GM19239 (cell line): Measurements from ENCODE around the gene TMC5.
"Not testable (repeated sequence)": the region's sequence is repeated elsewhere in the genome, so short reads cannot be mapped to it uniquely, and the experiment has no call there.

Experiments
- DNase-seq: peaks from one replicate; pipeline ENCODE4 v3.0.0; 2011; ENCODE audit warnings: low spot score; ENCODE audit not compliant: insufficient read length
- FAIRE-seq: peaks from 2 replicates; lab custom pipeline; 2011; peaks lifted over from hg19 to GRCh38; lab: Jason Lieb, UNC

Gene TMC5

DNA sequence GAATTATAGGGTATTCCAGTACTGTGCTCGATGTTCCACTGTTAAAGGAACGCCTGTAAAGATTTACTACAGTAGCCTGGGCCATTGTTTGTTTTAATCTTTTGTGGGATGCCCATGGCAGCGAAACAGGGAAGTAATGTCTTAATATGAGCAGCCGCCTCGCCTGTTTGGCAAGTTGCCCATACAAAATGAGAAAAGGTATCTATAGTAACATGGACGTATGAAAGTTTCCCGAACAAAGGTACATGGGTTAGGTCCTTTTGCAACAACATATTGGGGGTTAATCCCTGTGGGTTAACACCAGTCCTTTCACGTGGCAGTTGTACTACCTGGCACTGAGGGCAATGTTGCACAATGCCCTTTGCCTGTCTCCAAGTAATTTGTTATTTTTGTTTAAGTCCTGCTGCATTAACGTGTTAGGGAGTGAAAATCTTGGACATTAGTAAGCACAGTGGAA, 21.1 kb upstream of the TMC5 start:
- FAIRE-seq: no peak

DNA sequence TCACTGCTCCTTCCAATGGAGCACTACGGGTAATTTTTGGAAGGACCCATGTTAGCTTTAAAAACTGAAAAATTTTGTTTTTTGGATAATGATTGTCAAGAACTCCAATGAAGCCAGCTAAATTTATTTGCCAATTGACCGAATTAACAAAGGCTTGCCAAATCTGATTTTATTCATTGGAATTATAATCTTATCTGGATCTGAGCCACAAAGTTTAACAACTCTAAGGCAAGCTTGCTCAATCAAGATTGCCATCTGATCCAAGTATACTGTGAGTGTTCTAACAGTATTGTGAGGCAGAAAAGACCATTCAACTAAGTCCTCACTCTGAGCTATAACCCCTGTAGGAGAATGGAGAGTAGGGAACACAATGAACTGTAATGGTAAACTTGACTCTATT, 20.3 kb upstream of the TMC5 start:
- DNase-seq, FAIRE-seq: not testable (repeated sequence)

More for the DNA sequence above, 21.1 kb upstream of the TMC5 start:
- no peak for DNase-seq

DNA sequence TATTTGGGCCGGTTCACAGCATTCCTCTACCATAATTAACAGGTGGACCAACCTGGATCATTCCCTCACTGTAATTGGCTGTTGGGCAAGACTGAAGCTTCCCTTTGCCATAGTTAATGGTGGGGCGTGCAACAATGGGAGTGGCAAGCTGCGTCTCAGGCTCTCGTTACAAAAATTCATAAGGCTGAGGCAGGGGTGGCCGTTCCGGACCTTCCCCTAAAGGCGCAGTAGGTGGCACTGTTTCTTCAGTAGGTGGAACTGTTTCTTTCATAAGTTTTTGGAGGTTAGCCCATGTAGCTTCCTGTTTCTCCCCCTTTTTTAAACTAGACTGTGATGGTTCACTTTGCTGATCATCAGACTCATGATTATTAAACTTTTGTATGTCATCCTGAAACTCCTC, 17.0 kb upstream of the TMC5 start:
- FAIRE-seq: no peak
- no peak for DNase-seq

GRCh38 chr16:19406891-19407491, 10.7 kb upstream of the TMC5 start:
- no peak for DNase-seq
- FAIRE-seq: no peak

GRCh38 chr16:19410435-19411171, 7.1 kb upstream of the TMC5 start:
- no peak for DNase-seq
- no peak for FAIRE-seq

GRCh38 chr16:19411298-19411697, 6.4 kb upstream of the TMC5 start:
- FAIRE-seq: no peak
- no peak for DNase-seq

DNA sequence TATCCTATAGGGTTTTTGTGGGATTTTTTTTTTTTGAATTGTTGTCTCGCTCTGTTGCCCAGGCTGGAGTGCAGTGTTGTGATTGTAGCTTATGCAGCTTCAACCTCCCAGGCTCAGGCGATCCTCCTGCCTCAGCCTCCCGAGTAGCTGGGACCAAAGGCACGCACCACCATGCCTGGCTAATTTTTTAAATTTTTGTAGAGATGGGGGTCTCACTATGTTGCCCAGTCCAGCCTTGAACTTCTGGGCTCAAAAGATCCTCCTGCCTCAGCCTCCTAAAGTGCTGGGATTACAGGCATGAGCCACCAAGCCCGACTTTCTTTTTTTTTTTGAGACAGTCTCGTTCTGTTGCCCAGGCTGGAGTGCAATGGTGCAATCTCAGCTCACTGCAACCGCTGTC, 5.6 kb upstream of the TMC5 start:
- not testable (repeated sequence) for DNase-seq, FAIRE-seq

DNA sequence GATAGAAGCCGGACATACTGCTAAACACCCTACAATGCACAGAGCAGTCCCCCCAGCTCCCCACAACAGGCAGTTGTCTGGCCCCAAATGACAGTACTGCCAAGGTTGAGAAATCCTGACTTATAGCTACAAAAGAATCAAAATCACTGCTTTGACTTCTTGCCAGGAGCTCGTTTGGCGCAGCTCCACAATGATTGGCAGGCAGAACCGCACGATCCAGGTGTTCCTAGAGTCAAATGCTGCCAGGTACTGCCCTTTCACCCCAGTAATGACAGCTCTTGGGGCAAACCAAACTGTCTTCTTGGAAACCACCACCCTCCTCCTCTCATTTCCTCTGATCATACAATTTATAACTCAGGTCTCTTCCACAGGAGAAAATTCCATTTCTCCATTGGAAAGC, 2.2 kb upstream of the TMC5 start:
- DNase-seq: no peak
- no peak for FAIRE-seq

DNA sequence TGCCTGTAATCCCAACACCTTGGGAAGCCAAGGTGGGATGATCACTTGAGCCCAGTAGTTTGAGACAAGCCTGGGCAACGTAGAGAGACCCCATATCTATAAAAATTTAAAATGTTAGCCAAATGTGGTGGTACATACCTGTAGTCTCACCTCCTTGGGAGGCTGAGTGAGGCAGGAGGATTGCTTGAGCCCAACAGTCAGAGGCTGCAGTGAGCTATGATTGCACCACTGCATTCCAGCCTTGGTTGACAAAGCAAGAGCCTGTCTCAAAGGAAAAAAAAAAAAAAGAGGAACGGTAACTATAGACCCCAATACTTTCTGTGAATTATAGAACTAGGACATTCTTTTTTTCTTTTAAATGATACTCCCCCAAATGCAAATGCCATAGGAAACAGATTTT, 1.8 kb upstream of the TMC5 start:
- FAIRE-seq (no peak), DNase-seq (no peak)

- FAIRE-seq: no peak
- no peak for DNase-seq
Observed at GRCh38 chr16:19418200-19418599, 517 bp downstream of the TMC5 start.

DNA sequence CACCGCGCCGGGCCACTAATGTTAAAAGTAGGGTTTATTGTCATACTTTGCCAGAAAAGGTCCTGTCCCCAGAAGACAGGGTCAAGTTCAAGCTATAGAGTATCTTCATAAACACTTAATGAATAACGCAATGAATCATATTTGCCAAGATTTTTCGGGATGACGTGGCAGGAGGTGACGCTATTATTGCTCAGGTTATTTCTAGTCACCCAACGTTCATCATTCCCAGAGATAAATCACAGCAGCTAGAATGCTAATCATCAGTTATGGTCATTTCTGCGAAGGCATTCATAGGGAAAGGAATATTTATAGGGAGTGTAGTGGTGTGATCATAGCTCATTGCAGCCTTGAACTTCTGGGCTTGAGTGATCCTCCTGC, 2.0 kb downstream of the TMC5 start:
- FAIRE-seq: no peak
- no peak for DNase-seq

- no peak for DNase-seq
- no peak for FAIRE-seq
Observed at GRCh38 chr16:19424478-19424877, 6.8 kb downstream of the TMC5 start.

GRCh38 chr16:19430345-19430744, 12.7 kb downstream of the TMC5 start:
- DNase-seq (no peak), FAIRE-seq (no peak)

DNA sequence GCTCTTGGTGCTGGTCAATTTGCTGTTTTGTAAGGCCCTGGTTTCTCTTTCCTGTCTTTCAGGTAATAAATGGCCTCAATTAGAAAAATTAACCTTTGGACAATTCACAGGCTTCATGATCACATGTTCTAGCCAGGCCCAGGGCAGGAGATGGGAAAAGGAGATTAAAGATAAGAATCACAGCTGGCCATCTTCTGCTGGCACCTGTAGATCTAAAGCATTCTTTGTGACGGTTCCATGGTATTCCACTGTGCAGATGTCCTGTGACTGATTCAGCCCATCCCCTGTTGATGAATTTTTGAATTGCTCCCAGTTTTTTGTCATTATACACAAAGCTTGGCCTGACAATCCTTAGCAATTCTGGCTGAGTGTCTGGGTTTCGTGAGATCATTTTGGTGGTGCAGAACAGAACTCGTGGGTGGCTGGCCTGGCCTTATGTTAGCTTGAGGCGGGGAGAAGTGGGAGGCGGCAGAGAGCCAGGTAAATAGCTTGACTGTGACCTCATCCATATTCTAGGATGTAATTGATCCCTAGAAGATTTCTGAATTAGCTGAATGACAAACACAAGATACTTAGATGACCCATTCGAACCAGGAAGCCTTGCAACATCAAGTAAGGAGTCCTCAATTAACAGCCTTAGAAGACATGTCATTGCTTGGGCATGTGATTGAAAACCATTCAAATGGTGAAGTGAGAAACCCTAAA, 14.1 kb downstream of the TMC5 start:
- no peak for FAIRE-seq

GRCh38 chr16:19432429-19432828, 14.7 kb downstream of the TMC5 start:
- no peak for FAIRE-seq
- DNase-seq: no peak

More for the DNA sequence above, 14.1 kb downstream of the TMC5 start:
- DNase-seq: no peak

DNA sequence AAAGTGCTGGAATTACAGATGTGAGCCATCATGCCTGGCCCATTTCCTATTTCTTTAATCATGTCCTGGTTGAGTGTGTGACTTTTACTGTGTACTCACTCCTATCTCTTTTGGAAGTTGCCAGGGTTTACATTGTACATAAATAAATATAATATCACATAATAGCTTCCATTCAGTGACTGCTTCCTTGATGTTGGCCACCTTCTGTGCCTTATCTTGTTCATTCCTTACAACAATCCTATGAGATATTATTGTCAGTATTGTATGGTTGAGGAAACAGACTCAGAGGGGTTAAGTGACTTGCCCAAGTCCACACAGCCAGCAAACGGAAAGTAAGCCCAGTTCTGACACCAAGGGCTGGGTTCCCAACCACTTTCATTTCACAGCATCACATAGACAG, 16.9 kb downstream of the TMC5 start:
- no peak for FAIRE-seq

GRCh38 chr16:19436540-19436939, 18.9 kb downstream of the TMC5 start:
- no peak for FAIRE-seq

More for the DNA sequence above, 16.9 kb downstream of the TMC5 start:
- DNase-seq: no peak

GRCh38 chr16:19437280-19437679, 19.6 kb downstream of the TMC5 start:
- FAIRE-seq: no peak
- DNase-seq: no peak

More at GRCh38 chr16:19436540-19436939, 18.9 kb downstream of the TMC5 start:
- no peak for DNase-seq

- FAIRE-seq (no peak), DNase-seq (no peak)
Observed at GRCh38 chr16:19438739-19439138, 21.1 kb downstream of the TMC5 start.

- DNase-seq: no peak
- no peak for FAIRE-seq
Observed at GRCh38 chr16:19439483-19439882, 21.8 kb downstream of the TMC5 start.

DNA sequence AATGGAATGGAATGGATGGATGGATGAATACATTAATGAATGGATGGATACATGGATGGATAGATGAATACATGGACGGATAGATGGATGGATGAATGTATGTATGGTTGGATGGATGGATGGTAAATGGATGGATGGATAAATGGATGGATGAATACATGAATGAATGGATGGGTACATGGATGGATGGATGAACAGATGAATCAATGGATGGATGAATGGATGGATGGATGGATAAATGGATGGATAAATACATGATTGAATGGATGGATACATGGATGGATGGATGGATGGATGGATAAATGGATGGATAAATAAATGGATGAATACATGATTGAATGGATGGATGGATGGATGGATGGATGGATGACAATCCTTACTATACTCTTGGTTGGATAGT, 26.0 kb downstream of the TMC5 start:
- no peak for DNase-seq
- no peak for FAIRE-seq
